A549 (cell line): ENCODE data around the gene WDR70.

Experiments used
- CTCF ChIP-seq: fragments of >200 bp; sonication (Bioruptor Twin); formaldehyde crosslinking; IDR thresholded peaks from 3 replicates; pipeline ENCODE4 v1.5.1; 2016
- E2F6 ChIP-seq: IDR thresholded peaks from 2 replicates; pipeline ENCODE4 v1.6.1; 2012; ENCODE audit warnings: low read depth, borderline replicate concordance
- EP300 ChIP-seq, 2 experiments: fragments of >200 bp; sonication (Bioruptor Twin); formaldehyde crosslinking; IDR thresholded peaks; 2 replicates in 1 of 2; 3 replicates in 1 of 2; pipeline ENCODE4 v1.6.1; 2016 to 2017
- HDAC2 ChIP-seq: fragments of 200-600 bp; sonication (generic); IDR thresholded peaks from 2 replicates; pipeline ENCODE4 v1.6.1; 2016
- JUNB ChIP-seq: fragments of >200 bp; sonication (Bioruptor Twin); formaldehyde crosslinking; IDR thresholded peaks from 2 replicates; pipeline ENCODE4 v1.6.1; 2016
- POLR2A ChIP-seq: IDR thresholded peaks from 2 replicates; pipeline ENCODE4 v1.6.1; 2012; ENCODE audit warnings: mild to moderate bottlenecking, low read length
- RAD21 ChIP-seq, 2 experiments: fragments of >200 bp in 1 of 2; sonication (Bioruptor Twin) in 1 of 2; formaldehyde crosslinking in 1 of 2; IDR thresholded peaks in 1 of 2; conservative IDR thresholded peaks in 1 of 2; 2 replicates in 1 of 2; 3 replicates in 1 of 2; pipeline ENCODE4 v1.6.1; 2012 to 2018; ENCODE audit warnings: inconsistent platforms in 1 of 2
- SMC3 ChIP-seq: fragments of >200 bp; sonication (Bioruptor Twin); formaldehyde crosslinking; IDR thresholded peaks from 3 replicates; pipeline ENCODE4 v1.6.1; 2018; ENCODE audit warnings: inconsistent platforms
- TP53 ChIP-seq: fragments of 250-450 bp; sonication (Bioruptor Pico); IDR thresholded peaks from 2 replicates; pipeline ENCODE4 v1.5.0; 2021; ENCODE audit warnings: mild to moderate bottlenecking, moderate library complexity
- USF2 ChIP-seq: fragments of 450-650 bp; IDR thresholded peaks from 2 replicates; pipeline ENCODE4 v1.6.1; 2014; ENCODE audit warnings: antibody characterized with exemption
- TF ChIP-seq, protein P1 (sequence below): IDR thresholded peaks from 2 replicates; pipeline ENCODE4 v1.6.1; 2012

- no peak for TF ChIP-seq USF2
- no peak for TF ChIP-seq CTCF
- TF ChIP-seq JUNB: no peak
- TF ChIP-seq SMC3: no peak
- no peak for TF ChIP-seq HDAC2
- TF ChIP-seq E2F6: no peak
- no peak for TF ChIP-seq TP53 (CRISPR knock-in tag)
- no peak for TF ChIP-seq RAD21 (conservative IDR thresholded peaks at IDR 0.05 in 1 of 2, IDR thresholded peaks at IDR 0.05 in 1 of 2)
- no peak for TF ChIP-seq EP300 (IDR thresholded peaks at IDR 0.05)
- TF ChIP-seq, protein P1, sequence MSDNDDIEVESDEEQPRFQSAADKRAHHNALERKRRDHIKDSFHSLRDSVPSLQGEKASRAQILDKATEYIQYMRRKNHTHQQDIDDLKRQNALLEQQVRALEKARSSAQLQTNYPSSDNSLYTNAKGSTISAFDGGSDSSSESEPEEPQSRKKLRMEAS: no peak
- TF ChIP-seq POLR2A: no peak
These were observed 111.8 kb downstream of the WDR70 start for GRCh38 chr5:37490931-37491330.
